ENCODE results near the gene TTC32. TPM values are rescaled to one million over a fixed set of nuclear protein-coding genes. Genes with fewer than 3 reads are reported as not detected.
"Not testable (repeated sequence)": the region's sequence is repeated elsewhere in the genome, so short reads cannot be mapped to it uniquely, and the experiment has no call there.

Gene TTC32
- total RNA-seq, 4 donors from 2014 or later, result 10.8 to 42.6 (median 17.7) TPM

DNA sequence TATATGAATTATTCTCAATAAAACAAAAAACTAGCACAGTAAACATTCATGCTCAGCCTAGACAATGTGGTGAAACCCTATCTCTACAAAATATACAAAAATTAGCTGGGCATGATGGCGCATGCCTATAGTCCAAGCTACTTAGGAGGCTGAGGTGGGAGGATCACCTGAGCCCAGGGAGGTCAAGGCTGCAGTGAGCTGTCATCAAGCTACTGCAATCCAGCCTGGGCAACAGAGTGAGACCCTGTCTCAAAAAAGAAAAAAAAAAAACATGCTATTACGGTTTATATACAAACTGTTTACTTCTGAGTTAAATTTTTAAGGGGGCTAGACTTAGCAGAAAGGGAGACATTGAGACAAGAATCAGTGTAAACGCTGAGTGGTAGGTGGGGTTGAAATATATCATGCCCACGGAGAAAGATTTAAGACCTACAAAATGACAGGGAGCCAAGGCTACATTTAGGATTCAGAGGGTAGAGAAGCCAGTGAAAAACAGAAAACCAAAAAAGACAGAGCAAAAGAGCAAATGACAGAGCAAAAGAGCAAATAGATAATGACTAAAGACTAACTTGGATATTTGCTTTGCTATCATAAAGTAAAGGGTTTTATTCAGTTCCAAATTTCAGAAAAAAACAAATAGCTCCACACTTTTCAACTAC lies 7.5 kb downstream of the TTC32 start:
- no peak for DNase-seq (ENCODE audit: low spot score in 2 of 2)
- Histone ChIP-seq H3K9me3 (no peaks in the 10 kb centered on the region), H3K27ac (no peak overlapping the region), H3K27me3 (no peaks in the 10 kb centered on the region), H3K4me3 (no peak overlapping the region), H3K4me1 (peaks cover 35% of the 10 kb centered on the region), H3K36me3 (no peaks in the 10 kb centered on the region)
- 83% methylated on average over 4 of the region's 4 CpGs for WGBS
- no peak for TF ChIP-seq EP300 (IDR thresholded peaks at IDR 0.05)
- TF ChIP-seq POLR2A (IDR thresholded peaks at IDR 0.05), result no peak
- TF ChIP-seq POLR2AphosphoS5 (IDR thresholded peaks at IDR 0.05), result no peak
- TF ChIP-seq, protein P1, sequence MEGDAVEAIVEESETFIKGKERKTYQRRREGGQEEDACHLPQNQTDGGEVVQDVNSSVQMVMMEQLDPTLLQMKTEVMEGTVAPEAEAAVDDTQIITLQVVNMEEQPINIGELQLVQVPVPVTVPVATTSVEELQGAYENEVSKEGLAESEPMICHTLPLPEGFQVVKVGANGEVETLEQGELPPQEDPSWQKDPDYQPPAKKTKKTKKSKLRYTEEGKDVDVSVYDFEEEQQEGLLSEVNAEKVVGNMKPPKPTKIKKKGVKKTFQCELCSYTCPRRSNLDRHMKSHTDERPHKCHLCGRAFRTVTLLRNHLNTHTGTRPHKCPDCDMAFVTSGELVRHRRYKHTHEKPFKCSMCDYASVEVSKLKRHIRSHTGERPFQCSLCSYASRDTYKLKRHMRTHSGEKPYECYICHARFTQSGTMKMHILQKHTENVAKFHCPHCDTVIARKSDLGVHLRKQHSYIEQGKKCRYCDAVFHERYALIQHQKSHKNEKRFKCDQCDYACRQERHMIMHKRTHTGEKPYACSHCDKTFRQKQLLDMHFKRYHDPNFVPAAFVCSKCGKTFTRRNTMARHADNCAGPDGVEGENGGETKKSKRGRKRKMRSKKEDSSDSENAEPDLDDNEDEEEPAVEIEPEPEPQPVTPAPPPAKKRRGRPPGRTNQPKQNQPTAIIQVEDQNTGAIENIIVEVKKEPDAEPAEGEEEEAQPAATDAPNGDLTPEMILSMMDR (IDR thresholded peaks at IDR 0.05), result no peak

DNA sequence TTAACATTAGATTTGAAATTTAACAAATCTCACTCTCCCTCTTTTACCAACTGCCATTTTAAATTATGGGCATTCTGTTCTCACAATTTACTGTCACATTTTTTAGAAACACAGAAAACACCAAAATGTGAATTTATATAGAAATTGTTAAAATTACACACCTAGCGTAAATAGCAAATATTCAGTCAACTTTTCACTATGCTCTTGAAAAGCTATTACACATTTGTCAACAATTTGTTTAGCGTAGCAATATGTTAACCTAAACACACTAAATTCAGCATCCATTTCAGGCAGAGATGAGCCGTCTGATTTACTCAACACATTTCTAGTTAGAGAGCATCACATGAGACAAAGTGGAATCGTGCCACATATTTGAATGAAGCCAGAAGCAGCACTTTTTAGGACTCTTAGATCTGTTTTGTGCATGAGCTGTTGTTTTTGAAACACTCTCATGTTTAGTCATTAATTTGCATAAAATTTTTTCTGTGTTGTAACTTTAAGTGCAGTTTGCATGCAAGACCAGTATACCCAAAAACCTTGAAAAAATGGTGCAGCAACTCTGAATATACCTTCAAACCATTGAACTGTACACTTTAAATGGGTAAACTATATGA lies 8.2 kb downstream of the TTC32 start:
- 79% methylated on average over 4 of the region's 4 CpGs for WGBS
- DNase-seq (ENCODE audit: low spot score in 2 of 2), result no peak
- TF ChIP-seq, protein P1 (IDR thresholded peaks at IDR 0.05), result no peak
- Histone ChIP-seq H3K9me3 (no peaks in the 10 kb centered on the region), H3K36me3 (no peaks in the 10 kb centered on the region), H3K4me3 (no peak overlapping the region), H3K4me1 (peaks cover 35% of the 10 kb centered on the region), H3K27ac (no peak overlapping the region), H3K27me3 (no peaks in the 10 kb centered on the region)

DNA sequence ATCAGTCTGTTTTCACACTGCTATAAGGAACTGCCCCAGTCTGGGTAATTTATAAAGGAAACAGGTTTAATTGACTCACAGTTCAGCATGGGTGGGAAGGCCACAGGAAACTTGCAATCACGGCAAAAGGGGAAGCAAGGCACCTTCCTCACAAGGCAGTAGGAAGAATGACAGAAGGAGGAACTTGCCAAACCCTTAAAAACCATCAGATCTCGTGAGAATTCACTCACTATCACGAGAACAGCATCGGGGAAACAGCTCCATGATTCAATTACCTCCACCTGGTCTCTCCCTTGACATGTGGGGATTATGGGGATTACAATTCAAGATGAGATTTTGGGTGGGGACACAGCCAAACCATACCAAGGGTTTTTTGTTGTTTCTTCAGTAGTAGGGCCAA lies 9.8 kb downstream of the TTC32 start:
- H3K27me3 ChIP-seq; H3K9me3 ChIP-seq; H3K36me3 ChIP-seq; DNase-seq (ENCODE audit: low spot score in 2 of 2); H3K27ac ChIP-seq; H3K4me3 ChIP-seq: not testable (repeated sequence)
- 61% methylated on average over 4 of the region's 4 CpGs for WGBS
- peaks cover 20% of the 10 kb centered on the region for H3K4me1 ChIP-seq

DNA sequence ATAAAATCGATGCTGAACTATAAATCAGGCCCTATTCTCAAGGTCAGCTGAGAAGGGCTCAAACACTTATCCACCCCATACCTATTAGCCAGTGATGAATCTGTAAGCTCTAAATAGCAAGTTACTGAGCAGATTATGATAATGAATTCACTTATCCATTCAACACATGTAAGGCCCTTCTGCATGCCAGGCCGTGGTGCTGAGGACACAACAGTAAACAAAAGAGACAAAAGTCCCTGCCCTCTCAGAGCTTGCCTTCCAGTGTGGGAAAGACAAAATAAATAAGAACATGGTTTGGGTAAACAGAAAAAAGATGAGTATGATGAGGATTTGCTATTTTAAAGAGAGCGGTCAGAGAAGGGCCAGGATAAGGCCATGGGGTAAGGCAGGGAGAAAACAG lies 11.7 kb downstream of the TTC32 start:
- DNase-seq (ENCODE audit: low spot score in 2 of 2), result no peak
- 73% methylated on average over 3 of the region's 3 CpGs for WGBS
- Histone ChIP-seq H3K27me3 (no peaks in the 10 kb centered on the region), H3K27ac (no peak overlapping the region), H3K9me3 (no peaks in the 10 kb centered on the region), H3K4me1 (peaks cover 10% of the 10 kb centered on the region), H3K36me3 (no peaks in the 10 kb centered on the region), H3K4me3 (no peak overlapping the region)
- TF ChIP-seq EP300 (IDR thresholded peaks at IDR 0.05) (no peak), POLR2A (IDR thresholded peaks at IDR 0.05) (no peak), POLR2AphosphoS5 (IDR thresholded peaks at IDR 0.05) (no peak)
- TF ChIP-seq, protein P1 (IDR thresholded peaks at IDR 0.05), result no peak

DNA sequence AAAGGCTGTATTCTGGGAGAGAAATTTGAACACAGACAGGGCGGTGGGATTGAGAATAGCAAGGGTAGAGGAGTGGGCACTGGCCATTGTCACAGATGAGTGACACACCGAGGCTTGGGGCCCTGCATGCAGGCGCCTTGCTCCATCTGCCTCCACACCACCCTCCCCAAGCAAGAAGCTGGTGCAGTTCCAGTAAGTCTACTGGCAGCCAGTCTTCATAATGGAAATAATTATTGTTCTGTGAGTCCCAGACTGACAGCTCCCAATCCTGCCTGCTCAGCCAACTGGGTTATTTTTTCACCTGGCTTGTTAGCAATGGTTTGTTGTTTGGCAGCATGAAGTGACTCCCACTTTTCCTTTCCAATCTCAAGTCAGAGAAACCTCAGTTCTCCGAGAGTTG lies 13.0 kb downstream of the TTC32 start:
- TF ChIP-seq, protein P1 (IDR thresholded peaks at IDR 0.05), result no peak
- TF ChIP-seq POLR2AphosphoS5 (IDR thresholded peaks at IDR 0.05) (no peak), EP300 (IDR thresholded peaks at IDR 0.05) (no peak), POLR2A (IDR thresholded peaks at IDR 0.05) (no peak)
- Histone ChIP-seq H3K36me3 (no peaks in the 10 kb centered on the region), H3K27ac (no peak overlapping the region), H3K4me1 (peaks cover 10% of the 10 kb centered on the region), H3K4me3 (no peak overlapping the region), H3K9me3 (no peaks in the 10 kb centered on the region), H3K27me3 (no peaks in the 10 kb centered on the region)
- WGBS, result 74% methylated on average over 4 of the region's 4 CpGs
- DNase-seq (ENCODE audit: low spot score in 2 of 2), result no peak

Data from suprapubic skin (tissue), 4 donors.